RPMI7951 (cell line): Measurements from ENCODE around the gene SEMA3F. TPM values are rescaled to one million over a fixed set of nuclear protein-coding genes. Genes with fewer than 3 reads are reported as not detected.

Source experiments
- DNase-seq: peaks from one replicate; pipeline ENCODE4 v3.0.0-alpha.2; 2012; ENCODE audit warnings: low read depth
- total RNA-seq: library from RNA; depleted of rRNA; stranded (reverse); fragments of >200 nt; shearing (Covaris generic); gene quantifications from 2 replicates; pipeline ENCODE4 v1.2.3, GENCODE V29; 2014

The SEMA3F gene
- total RNA-seq, 1 experiment from 2014 or later, result 1.9 TPM

DNA sequence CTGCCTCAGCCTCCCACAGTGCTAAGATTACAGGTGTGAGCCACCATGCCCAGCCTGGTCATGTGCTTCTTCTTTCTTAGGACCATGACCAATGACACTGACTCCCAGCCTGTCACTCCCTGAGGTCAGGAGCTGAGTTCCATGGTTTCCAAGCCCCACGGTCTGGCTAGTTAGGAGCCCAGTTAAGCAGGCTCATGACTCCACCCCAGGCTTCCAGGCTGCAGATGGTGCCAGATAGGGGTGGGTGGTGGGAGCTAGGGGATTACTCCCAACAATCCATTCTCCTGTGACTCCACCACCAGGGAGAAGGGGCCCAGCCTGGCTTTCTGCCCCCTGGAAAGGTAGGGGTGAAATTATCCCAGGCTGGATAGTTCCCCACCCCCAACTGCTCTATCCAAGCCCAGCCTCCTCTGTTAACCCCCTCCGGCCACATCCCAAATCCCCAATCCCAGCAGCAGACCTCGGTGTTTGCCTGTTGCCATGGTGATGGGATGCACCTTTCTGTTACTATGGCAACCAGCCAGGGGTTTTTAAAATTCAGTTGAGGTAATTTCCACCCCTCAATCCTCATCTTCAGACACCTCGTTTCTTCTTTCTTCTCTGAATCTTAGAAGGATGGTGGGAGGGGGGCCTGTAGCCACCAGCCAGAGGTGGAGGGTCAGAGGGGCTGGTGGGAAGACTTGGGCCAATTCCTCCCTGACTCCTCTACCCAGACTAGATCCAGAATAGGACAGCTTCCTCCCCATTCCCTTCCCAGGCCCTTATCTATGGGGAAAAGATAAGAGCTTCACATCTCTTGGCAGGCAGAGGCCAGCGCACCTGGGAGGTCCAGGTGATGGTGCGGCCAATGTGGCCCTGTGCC is 22.5 kb upstream of the SEMA3F start:
- DNase-seq, result no peak

DNA sequence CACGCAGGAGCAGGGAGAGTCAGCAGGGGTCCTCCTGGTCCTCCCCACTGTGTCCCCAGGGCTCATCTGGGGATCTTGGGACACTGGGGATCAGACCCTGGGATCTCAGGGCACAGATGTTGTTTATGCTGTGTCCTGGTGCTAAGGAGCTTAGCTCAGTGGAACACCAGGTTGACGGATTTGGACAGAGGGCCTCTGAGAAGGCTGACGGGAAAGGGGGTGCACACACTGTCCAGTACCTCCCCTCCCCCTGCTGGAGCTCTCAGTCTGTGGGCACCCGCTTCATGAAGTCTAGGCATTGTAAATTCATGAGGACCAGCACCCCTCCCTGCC is 21.9 kb upstream of the SEMA3F start:
- no peak for DNase-seq

DNA sequence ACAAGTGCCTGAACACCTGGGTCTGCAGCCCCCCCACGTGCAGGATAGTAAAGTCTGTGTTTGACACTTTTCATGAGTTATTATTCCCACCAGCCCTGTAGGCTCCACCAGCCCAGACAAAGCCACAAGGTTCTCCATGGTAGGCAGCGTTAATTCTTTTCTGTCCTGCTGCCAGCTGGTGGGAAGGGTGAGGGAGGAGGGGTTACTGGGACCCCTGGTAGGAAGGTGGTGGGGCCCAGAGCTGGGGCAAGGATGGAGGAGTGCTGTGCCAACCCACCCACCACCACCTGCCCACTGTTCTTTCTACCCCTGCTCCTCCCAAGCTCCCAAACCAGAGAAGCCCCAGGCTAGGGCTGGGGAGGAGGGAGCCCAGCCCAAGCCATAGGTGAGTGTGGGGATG is 20.8 kb upstream of the SEMA3F start:
- DNase-seq, result no peak

- no peak for DNase-seq
These were observed 19.2 kb upstream of the SEMA3F start for GRCh38 chr3:50135964-50136363.

DNA sequence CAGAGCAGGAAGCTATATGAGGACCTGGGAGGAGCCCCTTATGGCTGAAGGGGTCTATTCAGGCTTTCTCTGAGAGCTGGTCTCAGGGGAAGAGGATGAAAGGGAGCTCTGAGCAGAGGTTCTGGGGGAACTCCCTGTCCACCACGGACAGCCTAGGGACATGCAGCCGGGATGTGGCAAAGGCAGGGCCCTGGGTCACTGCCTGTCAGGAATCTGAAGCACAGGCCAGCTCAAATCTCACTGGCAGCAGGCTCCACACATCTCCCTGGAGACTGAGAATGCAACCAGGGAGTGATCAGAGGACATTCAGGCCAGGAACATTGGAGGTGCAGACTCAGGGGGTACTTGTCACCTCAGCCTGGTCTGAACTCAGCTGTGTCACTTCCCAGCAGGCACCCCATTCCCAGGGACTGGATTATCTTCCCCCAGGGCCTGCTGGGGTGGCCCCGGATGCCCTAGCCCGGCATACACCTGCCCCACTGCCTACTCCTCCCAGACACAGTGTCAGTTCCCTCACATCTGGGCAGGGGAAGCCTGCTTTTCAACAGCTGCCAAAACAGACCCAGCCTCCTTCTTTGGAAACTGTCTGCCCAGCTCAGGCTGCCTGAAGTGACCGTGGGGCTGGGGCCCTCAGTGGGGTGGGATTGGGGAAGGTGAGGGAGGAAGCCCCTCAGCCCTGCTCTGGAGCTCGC is 18.3 kb upstream of the SEMA3F start:
- DNase-seq, result no peak

DNA sequence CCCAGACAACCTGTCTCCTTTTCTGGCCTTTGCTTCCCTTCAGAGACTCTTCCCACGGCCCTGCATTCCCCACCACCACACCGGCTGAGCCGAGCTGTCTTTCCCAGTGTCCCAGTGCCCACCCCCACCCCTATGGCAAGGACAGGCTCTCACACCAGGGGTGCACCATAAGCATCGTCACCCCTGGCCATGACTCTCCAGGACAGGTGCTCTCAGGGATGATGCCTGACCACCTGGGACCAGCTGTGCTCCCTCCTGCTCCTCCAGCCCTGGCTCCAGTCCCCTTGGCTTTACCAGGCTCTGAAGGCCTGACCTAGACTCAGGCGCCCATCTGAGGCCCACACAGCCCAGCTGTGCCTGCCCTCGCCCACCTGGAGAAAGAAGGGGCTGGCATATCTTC is 17.6 kb upstream of the SEMA3F start:
- DNase-seq, result no peak

GRCh38 chr3:50138266-50139200 is 16.6 kb upstream of the SEMA3F start:
- no peak for DNase-seq

DNA sequence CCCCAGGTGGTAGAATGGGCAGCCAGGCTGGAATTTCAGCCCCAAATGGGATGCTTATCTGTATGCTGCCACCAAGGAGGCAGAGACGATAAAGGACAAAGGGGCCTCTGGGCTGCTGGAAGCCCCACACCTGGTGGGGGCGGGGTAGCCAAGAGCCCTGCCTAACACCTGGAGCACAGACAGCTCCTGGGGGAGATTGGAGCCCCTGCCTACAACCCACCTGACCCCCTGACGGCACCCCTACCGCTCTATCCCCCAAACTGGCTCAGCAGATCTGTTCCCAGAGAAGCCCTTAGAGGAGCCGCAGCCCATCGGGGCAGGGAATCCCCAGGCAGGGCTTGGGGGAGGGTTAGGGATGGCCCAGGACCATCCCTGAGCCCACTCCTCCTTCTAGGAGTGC is 15.8 kb upstream of the SEMA3F start:
- DNase-seq, result no peak

GRCh38 chr3:50139718-50140423 is 15.3 kb upstream of the SEMA3F start:
- no peak for DNase-seq

GRCh38 chr3:50140990-50141389 is 14.1 kb upstream of the SEMA3F start:
- no peak for DNase-seq

- DNase-seq, result no peak
These were observed 8.7 kb upstream of the SEMA3F start for GRCh38 chr3:50146316-50146901.

DNA sequence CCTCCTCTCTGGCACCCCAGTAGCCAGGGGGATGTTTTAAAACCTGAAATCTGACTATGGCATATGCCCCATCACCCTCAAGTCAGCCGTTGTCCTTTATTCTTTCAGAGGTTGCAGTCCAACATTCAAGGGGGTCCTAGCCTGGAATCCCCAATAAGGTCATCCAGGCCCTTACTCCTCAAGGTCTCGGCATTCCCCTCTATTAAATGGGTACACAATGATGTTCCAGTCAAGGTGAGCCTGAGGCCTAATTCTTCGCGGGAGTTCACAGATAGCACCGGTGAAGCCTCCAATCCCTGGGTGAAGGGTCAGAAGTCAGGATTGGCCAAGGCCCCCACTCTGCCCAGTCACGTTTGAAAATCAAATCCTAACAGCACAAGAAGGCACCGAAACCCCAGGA is 8.1 kb upstream of the SEMA3F start:
- no peak for DNase-seq

GRCh38 chr3:50147447-50147846 is 7.7 kb upstream of the SEMA3F start:
- no peak for DNase-seq

DNA sequence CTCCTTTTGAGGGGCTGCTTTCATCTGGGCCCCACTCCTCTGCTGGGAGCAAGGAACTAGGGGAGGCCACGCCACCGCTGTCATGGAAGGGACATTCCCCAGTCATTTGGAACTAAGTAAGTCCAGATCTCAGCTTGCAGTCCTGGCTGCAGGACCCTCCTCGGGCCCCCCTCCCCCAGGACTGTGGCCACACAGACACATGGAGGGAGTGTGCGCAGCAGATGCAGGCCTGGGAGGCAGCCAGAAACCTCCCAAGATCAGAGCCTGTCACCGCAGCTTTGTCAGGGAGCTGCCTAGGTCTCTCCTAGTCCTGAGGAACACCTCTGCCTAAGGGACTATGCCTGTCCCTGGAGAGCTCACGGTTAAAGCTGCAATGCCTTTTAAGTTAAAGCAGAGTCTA is 7.3 kb upstream of the SEMA3F start:
- no peak for DNase-seq

- DNase-seq, result no peak
These were observed 4.7 kb upstream of the SEMA3F start for GRCh38 chr3:50150404-50150750.

- no peak for DNase-seq
These were observed 4.0 kb upstream of the SEMA3F start for GRCh38 chr3:50150863-50151686.

- no peak for DNase-seq
These were observed 3.4 kb upstream of the SEMA3F start for GRCh38 chr3:50151728-50152127.

DNA sequence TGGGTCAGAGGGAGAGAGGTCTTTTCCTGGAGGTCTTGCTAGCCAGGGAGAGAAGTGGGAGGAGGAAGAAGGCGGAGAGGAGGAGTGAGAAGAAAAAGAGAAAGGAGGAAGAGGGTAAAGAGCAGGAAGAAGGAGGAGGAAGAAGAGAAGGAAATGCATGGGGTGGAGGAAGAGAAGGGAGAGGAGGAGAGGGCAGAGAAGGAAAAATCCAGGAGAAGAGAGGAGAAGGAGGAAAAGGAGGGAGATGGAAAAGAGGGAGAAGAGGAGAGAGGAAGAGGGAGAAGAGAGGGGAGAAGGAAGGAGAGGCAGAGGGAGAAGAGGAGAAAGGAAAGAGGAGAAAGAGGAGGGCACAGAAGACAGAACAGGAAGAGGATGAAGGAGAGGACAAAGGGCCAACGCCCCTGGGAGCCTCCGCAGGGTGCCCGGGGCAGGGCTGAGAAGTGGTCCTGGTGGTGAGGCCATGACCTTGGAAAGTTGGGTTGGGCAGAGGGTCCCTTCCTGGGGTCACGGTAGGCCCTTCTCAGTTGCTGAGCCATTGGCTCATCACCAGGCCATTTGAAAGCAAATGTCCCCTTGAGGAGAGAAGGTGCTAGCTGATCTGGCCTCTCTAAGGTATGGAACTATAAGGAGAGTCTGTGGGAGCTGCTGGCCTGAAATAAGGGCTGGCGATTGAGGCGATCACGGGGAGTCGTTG is 1.2 kb upstream of the SEMA3F start:
- no peak for DNase-seq

- no peak for DNase-seq
These were observed 666 bp upstream of the SEMA3F start for GRCh38 chr3:50154476-50154839.

DNA sequence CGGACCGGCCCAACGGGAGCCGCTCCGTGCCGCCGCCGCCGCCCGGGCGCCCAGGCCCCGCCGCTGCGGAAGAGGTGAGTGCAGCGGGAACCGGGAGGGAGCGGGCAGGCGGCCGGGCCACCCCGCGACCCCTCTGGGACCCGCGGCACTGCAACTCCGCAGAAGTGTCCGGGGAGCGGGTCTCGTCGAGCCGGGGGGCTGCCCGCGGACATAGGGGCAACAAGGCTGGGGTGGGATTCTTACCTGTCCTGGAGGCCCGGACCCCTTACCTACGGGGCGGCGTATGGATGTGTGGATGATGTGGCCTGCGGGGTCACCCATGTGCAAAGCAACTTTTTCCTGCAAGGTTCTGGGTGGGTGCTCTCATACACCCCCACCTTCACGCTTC is 361 bp downstream of the SEMA3F start:
- no peak for DNase-seq
